ENCODE results near the gene BRD1.
"Not testable (repeated sequence)": the region's sequence is repeated elsewhere in the genome, so short reads cannot be mapped to it uniquely, and the experiment has no call there.

The BRD1 gene

DNA sequence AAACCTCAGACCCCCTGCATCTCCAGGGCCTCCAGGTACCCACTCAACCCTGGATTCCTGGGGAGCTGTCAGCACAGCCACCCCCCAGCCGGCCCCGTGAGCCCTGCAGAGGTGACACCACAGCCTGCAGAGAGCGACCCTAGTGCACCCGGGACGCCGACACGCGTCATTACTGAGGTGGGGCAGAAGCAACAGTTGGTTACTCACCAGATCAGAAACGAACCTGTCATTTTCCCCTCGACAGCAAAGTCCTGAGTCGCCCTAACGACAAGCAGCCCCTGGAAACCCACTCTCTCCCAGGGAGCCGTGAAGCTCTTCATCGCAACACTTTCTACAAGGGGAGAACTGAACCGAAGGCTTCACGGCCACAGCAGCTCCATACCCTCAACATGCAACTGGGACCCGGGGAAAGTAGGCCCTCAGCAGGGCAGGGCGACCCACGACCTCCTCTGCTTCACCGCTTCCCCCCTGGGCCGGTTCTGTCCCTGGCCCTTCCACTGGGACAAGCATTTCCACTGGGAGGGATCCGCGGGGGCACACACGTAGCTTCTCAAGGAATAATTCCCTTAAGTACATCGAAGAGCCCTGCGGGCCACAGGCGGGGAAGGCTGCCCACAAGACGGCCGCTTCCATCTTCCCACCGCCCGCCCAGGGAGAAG lies 1.6 kb downstream of the BRD1 start:
- no peak for DNase-seq

DNA sequence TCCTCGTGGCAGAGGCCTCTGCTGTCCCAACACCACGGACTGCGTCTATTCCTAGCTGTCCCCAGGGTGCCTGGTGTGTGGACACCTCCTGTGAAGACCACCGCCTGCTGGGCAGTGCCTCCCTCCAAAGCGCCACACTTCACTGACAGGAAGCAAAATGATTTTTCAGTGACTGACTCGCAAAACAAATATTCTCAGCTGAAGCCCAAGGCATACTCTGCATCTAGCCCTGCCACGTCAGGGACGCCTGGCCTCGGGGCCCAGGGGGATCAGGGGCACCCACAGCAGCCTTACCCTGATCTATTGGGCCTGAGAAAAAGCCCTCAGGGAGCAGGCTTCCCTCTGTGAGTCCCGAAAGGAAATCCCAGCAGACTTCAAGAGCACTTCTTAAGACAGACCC lies 2.2 kb downstream of the BRD1 start:
- DNase-seq, result no peak

DNA sequence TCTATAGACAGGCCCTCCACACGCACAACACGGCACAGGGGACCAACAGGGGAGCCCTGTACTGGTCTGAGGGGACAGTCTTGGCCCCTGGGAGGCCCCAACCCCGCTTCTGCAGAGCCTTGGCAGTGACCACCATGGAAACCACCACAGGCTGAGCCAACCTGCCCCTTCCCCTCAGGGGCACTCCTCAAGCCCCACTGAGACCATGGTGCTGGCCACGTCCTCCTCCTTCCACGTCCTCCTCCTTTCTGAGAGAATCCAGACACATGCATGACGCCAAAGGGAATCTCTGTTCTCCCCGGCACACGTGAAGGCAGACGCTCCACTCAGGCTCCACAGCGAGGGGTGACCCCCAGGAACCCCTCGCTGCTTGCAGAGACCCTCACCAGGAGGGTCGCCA lies 2.7 kb downstream of the BRD1 start:
- DNase-seq, result no peak

DNA sequence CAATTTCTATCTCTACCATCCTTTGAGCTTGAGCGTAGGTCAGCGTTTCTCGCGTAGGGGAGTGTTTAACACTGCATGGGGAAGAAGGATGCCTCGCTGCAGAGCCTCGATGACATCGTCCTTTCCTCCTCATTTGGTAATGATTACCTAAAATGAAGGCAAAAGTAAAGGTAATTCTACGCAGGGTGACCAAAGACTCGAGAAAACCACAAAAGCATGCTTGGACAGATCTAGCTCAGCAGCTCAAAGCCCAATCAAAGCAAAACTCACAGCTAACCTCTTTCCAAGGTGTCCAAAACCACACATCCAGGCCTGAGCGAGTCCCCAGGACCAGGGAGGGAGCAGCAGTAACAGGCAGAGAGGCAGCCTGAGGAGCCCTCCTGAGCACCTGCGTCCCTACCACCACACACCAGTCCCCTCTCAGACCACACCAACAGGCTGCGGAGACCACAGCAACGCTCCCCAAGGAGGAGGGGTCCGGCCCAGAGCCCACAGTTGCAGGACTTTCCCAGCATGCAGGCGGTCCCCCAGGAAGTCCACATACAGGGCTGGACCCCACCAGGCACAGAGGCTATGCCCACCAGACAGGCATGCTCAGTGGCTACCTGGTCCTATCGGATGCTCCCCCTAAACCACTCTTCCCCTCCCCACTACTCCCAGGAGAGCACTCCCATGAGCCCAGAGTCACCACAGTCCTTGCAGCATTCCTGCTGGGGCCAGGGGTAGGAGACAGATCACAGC lies 3.3 kb downstream of the BRD1 start:
- no peak for DNase-seq

DNA sequence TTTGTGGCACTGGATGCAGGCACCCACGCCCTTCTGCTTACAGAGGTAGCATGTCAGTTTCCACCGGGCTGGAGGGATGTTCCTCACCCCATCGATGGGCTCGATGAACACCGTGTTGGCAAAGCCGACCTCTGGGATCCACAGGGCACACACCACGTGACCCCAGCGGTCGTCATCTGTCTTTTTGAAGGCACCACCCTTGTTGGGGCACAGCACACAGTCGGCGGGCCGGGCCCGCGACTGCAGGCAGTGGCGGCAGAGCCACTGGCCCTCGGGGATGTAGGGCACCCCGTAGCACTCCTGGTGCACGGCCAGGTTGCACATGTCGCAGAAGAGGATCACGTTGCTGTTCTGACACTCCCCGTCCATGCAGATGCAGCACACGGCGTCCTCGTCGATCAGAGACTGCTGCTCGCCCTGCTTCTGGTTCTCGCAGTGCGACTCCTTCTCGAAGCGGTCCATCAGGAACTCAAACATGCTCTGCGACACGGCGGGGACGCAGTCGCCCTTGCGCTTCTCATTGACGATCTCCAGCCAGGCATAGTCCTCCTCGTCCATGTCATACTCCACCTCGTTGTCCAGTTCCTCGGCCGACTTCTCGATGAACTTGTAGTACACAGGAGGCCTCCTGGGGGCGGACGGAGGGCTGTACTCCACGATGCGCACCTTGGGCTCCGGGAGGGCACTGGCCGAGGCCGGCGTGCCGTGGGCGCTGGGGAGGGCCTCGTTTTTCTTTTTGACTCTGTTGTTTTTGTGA lies 4.2 kb downstream of the BRD1 start:
- no peak for DNase-seq

DNA sequence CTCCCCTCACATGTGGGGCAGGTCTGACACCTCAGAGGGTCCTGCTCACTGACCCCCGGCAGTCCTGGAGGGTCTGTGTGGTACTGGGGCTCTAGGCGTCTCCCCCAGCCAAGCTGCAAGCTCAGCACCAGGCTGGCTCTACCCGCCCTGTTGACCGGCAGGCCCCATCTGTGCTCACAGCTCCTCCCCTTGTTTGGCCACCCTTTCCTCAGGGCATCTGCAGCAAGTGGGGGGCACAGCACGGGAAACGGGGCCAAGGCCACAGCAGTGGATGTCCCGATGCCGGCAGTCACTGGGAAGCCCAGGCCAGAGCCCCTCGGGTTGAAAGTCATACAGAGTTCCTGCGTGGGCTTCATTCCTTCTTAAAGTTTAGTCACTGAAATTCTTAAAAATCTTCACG lies 5.9 kb downstream of the BRD1 start:
- not testable (repeated sequence) for DNase-seq

DNA sequence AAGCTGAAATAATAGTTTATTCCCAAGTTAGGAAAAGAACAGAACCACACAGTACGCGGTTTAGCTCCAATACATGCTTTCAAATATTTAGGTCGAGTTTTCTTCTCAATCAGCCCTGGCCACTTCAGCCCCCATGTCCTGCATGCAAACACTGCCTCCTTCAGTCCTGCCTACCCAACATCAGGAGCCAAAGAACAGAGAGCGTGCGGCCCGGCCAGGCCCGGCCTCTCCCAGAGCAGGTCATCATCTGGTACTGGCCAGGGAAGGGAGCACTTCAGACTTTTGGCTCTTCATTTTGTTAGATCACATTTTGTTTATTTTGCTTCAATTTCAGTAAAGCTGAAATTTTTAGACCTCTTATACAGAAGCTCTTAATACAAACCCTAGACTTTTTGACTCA lies 6.7 kb downstream of the BRD1 start:
- DNase-seq, result no peak

DNA sequence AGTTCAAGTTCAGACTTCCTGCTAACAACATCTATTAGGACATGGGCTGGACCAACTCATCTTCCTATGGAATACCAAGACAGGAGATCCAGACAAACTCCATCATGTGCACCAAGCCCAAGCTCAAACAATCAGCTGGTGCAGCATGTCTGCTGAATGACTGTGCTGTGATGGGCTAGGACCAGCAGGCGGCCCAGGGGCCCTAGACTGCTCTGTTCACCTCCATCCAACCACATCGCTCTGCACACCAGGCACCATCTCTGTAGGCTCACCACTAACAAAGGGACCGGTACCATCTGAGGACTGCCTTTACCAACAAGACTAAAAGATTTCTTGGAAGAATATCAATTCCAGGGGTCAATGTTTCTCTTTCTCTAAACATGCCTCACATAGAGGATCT lies 10.3 kb downstream of the BRD1 start:
- DNase-seq, result no peak

DNA sequence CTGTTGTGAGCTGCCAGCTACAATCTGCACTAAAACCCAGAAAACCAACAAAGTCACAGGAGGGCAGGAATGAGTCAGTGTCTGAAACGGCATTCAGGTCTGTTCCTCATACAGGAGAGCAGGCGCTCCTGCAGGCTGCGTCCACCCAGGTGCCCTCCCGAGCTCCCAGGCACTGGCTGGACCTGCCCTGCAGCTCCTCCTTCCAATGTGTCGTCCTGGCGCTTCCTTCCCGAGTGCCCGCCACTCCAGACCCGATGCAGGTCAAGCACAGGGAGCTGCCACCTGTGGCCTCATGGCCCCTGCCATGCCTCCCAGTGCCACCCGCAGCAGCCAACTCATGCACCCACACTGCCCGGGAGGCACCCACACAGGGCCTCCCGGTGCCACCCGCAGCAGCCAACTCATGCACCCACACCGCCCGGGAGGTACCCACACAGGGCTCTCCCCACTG lies 12.0 kb downstream of the BRD1 start:
- DNase-seq, result no peak

DNA sequence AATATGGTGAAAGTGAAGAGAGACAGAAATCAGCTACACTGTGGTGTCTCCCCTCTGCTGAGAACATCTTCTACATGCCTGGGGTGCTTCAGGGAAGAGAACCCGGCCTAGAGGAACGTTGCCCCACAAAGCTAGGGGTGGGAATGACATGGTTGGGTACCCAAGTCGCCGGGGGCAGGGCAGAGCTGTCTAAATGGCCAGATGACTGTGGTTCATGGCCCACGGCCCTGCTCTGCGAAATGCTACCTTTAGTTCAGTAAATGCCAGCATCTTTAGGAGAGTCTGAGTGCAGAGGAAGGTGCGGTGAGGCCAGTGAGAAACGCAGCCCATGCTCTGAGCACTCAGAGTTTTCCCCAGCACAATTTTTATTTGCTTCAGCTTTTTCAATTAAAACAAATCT lies 12.8 kb downstream of the BRD1 start:
- DNase-seq, result no peak

DNA sequence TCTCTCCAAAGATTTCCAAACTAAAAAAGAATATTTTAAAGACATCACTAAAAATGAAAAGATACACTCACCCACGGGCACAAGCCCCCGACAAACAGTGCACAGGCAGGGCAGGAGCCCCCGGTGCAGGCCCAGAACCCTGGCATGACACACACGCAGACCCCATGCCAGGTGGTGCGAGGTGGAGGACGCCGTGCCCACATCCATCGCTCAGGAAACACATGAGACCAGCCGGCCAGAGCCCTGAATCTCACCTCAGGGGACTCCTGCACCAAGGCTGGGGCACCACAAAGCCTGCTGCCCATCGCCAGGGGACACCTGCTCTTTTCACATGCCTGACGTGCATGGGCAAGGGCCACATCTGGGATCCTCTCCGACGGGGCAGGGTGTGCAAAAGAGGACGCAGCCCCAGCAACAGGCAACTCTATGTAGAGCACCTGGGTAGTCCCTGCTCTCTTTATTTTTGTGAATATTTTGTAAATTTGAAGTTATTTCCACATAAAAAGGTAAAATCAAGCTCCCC lies 13.4 kb downstream of the BRD1 start:
- no peak for DNase-seq

DNA sequence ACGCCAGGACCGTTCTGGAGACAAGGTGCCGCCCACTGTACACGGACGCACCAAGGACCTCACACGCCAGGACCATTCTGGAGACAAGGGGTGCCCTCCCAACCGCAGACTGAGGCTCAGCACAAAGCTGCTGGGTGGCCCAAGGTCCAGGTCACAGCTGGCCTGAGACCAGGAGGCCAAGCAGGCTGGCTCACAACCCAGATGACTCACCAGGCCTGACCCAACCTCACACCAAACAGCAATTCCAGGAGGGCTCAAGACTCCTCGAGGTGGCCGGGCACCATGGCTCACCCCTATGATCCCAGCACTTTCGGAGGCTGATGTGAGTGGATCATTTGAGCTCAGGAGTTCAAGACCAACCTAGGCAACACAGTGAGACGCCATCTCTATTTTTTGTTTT lies 14.8 kb downstream of the BRD1 start:
- DNase-seq, result no peak

DNA sequence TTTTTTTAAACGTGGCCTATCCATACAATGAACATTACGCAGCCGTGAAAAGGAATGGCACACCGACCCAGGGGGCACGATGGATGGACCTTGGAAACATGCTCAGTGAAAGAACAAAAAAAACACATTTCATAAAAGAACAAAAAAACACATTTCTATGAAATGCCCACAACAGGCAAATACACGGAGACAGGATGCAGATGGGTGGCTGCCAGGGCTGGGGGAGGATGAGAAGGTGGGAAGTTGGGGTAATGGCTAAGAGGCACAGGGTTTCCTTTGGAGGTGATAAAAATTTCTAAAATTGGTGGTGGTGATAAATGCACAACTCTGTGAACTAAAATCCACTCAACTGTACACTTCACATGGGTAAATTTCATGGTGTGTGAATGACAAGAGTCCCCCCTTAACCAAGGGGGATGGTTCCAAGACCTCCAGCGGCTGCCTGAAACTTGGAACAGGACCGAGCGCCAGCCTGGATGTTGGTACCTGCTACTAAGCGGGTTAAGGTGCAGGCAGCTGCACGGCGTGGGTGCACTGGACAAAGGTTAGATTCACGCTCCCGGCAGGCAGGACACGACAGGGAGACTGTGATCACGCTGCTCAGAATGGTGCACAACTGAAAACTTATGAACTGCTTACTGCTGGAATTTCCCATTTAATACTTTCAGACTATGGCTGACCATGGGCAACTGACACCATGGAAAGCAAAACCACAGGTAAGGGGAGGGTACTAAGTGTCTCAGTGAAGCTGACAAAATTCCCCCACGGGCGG lies 16.5 kb downstream of the BRD1 start:
- no peak for DNase-seq

DNA sequence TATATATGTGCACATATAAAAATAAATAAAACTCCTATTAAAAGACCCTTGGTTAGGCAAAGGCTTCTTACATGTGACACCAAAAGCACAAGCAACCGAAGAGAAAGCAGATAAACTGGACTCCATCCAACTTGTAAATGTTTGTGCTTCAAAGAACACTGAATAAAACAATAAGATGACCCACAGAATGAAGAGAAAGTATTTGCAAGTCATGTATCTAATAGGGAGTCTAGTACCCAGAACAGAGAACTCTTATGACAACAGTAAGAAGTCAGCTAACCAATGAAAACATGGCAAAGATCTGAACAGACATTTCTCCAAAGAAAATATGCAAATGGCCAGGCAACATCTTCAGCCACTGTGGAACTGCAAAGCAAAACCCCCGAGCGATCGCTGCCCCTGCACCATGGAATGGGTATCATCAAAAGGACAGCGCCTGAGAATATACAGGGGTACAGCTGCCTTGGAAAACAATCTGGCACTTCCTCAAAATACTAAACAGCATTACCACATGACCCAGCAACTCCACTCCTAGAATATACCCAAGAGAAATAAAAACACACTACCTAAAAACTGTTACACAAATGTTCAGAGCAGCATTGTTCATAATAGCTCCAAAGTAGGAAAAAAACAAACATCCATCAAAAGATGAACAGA lies 17.2 kb downstream of the BRD1 start:
- DNase-seq, result no peak

DNA sequence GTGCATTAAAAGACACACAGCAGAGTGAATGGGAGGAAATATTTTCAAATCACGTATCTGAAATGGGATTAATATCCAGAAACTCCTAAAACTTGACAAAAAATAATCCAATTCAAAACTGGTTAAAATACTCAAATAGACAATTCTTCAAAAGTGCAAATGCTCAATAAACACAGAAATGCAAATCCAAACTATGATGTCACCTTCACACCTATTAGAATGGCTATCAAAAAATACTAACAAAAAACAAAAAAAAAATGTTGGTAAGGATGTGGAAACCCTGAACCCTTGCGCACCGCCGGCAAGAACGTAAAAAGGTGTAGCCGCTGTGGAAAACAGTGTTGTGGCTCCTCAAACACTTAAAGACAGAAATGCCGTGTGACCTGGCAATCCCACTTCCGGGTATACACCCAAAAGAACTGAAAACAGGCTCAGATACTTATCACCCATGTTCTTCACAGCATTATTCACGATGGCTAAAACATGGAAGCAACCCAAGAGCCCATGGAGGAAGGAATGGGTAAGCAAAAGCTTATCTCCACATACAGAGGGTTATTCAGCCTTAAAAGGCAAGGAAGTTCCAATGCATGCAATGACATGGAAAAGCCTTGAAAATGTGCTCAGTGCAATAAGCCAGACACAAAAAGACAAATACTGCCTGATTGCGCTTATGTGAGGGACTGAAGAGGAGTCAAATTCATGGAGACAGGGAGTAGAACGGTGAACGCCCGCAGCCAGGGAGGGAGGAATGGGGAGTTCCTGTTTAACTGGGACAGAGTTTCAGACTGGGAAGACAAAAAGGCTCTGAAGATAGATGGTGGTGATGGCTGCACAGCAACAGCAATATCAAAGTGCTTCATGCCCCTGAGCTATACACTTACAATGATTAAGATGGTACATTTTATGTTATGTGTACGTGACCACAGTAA lies 19.6 kb downstream of the BRD1 start:
- no peak for DNase-seq

DNA sequence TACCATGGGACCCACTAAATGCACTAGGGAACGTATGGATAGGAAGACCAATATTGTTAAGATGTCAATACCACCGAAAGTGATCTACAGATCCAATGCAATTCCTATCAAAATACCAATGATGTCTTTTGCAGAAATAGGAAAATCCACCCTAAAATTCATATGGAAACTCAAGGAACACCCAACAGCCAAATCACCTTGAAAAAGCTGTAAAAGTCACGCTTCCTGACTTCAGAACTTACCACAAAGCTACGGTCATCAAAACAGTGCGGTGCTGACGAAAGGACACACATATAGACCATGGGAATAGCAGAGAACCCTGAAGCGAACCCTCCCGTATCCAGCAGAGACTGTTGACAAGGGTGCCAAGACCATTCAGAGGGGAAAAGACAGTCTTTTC lies 20.5 kb downstream of the BRD1 start:
- DNase-seq, result no peak

DNA sequence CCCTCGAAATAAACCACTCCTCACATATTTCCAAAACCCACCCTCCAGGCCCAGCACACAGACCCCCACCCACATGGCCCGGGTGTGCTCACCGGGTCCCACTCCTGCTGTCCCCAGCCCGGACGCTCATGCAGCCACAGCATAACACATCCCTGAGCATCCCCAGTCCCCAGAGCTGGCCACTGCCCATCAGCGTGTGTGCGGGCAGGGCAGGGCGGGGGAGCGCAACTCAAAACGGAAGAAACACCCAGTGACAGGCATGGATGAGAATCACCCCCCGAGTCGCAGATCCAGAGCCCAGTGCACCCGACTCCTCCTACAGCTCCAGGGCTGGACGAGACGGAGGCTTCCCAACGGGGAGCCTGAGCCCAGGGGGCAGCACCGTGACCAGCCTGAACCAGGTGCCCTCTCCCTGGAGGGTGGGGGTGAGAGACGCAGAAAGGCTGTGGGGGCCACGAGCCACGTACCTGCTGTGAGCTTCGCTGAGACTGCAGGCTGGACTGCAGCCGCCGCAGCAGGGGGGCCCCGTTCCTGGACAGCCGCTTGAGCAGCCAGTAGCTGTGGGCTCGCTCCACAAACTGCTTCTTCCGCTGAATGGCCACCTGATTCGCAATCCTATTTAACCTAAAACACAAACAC lies 23.8 kb downstream of the BRD1 start:
- DNase-seq, result no peak

DNA sequence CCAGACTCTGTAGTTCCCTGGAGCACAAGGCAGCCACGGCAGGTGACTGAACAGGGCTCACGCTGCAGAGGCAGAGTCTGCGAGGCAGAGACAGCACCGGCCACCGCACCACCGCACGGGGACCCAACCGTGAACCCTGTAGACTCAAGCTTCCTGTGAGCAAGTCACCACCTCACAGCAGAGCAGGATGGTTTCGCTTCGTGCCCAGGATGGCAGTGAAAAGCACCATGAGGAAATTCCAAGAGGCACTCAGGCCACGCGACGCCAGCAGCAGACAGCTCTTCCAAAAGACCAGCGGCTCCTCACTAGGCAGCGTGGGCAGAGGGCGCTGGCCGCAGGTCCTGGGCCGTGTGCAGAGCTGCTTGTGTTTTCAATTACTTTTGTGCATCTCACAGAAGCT lies 24.5 kb downstream of the BRD1 start:
- no peak for DNase-seq

DNA sequence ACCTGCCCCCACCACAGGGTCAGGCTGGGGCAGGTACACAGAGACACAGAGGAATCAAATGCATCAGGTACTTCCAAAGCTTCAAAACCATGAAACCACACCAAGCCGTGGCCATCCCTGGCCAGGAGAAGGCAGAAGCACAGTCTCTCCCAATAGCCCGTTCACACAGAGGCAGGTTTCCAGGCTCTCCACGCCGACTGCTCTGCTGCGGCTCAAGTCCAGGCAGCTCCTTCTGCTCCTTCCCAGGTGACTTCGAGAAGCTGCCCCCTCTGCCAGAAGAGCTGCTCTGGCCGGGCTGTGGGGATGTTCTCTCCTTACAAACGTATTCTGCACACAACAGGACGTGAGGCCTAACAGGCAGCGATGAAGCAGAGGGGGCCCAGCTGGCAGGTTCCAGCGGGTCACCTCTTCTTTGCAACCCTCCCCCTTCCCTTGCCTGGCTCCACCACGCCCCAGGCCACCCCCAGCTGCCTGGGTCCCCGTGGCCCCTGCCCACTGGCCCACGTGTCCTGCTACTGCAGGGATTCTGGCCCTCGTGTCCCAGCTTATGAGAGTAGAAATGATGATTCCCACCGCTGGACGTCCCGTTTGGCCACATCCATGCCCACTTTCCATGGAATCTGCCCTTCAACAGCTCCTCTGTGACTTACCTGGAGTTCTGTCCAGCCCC lies 26.1 kb downstream of the BRD1 start:
- DNase-seq, result no peak
